MM.1S (cell line): ENCODE data around the gene CSGALNACT2.

Experiments
- CTCF ChIP-seq: fragments of 300-600 bp; sonication (generic); IDR thresholded peaks from 2 replicates; pipeline ENCODE4 v1.5.1; 2016; ENCODE audit warnings: antibody characterized with exemption, low read length, mixed read lengths
- EZH2 ChIP-seq: fragments of 300-600 bp; sonication (generic); optimal IDR thresholded peaks from 2 replicates; pipeline ENCODE3; 2017; ENCODE audit warnings: low read depth, mild to moderate bottlenecking, antibody characterized with exemption, low read length, mixed read lengths

- no peak for TF ChIP-seq CTCF
- TF ChIP-seq EZH2: no peak
Measured at GRCh38 chr10:43210556-43210955, 72.3 kb downstream of the CSGALNACT2 start.
